Astrocyte (in vitro differentiated cells and primary cell): Measurements from ENCODE around the gene BTN3A1. TPM values are rescaled to one million over a fixed set of nuclear protein-coding genes. Genes with fewer than 3 reads are reported as not detected.

Experiments used
- DNase-seq: peaks from one replicate; pipeline ENCODE4 v3.0.0-alpha.2; 2010; ENCODE audit warnings: low read depth
- FAIRE-seq: peaks from 2 replicates; lab custom pipeline; 2011; peaks lifted over from hg19 to GRCh38; lab: Jason Lieb, UNC
- H2AFZ ChIP-seq: 2 replicates; pipeline ENCODE4 v1.6.0; 2012; ENCODE audit warnings: low read depth, low read length, inconsistent platforms
- H3K27ac ChIP-seq: 2 replicates; pipeline ENCODE4 v1.5.1; 2011; ENCODE audit warnings: low read depth, low read length, inconsistent platforms
- H3K27me3 ChIP-seq: 2 replicates; pipeline ENCODE4 v1.6.0; 2011; ENCODE audit warnings: low read length, inconsistent platforms; ENCODE audit not compliant: insufficient read depth
- H3K36me3 ChIP-seq: 2 replicates; pipeline ENCODE4 v1.5.1; 2011; ENCODE audit warnings: low read length, inconsistent platforms; ENCODE audit not compliant: insufficient read depth
- H3K4me1 ChIP-seq: 2 replicates; pipeline ENCODE4 v1.5.1; 2011; ENCODE audit warnings: low read length, inconsistent platforms; ENCODE audit not compliant: insufficient read depth
- H3K4me2 ChIP-seq: 2 replicates; pipeline ENCODE4 v1.6.0; 2012; ENCODE audit warnings: low read length, inconsistent platforms
- H3K4me3 ChIP-seq: 2 replicates; pipeline ENCODE4 v1.5.1; 2011; ENCODE audit warnings: low read depth, mild to moderate bottlenecking, low read length, inconsistent platforms; ENCODE audit not compliant: insufficient read depth
- H3K79me2 ChIP-seq: 2 replicates; pipeline ENCODE4 v1.6.0; 2012; ENCODE audit warnings: mild to moderate bottlenecking, low read length, inconsistent platforms; ENCODE audit not compliant: insufficient read depth
- H3K9ac ChIP-seq: 2 replicates; pipeline ENCODE4 v1.6.0; 2012; ENCODE audit warnings: mild to moderate bottlenecking, low read length, inconsistent platforms
- H3K9me3 ChIP-seq: 2 replicates; pipeline ENCODE4 v1.5.1; 2012; ENCODE audit warnings: low read depth, mild to moderate bottlenecking, low read length, inconsistent platforms; ENCODE audit not compliant: insufficient read depth
- H4K20me1 ChIP-seq: 2 replicates; pipeline ENCODE4 v1.6.0; 2012; ENCODE audit warnings: low read length, inconsistent platforms; ENCODE audit not compliant: insufficient read depth
- H3K27ac Mint-ChIP-seq: one replicate; pipeline ENCODE4 v1.8.0; 2021; ENCODE audit warnings: mild to moderate bottlenecking, mixed read lengths; ENCODE audit not compliant: unreplicated experiment
- H3K27me3 Mint-ChIP-seq: one replicate; pipeline ENCODE4 v1.8.0; 2021; ENCODE audit warnings: low read depth, mixed read lengths; ENCODE audit not compliant: unreplicated experiment
- H3K36me3 Mint-ChIP-seq: one replicate; pipeline ENCODE4 v1.8.0; 2021; ENCODE audit warnings: low read depth, mixed read lengths; ENCODE audit not compliant: unreplicated experiment
- H3K4me1 Mint-ChIP-seq: one replicate; pipeline ENCODE4 v1.8.0; 2021; ENCODE audit warnings: low read depth, mixed read lengths; ENCODE audit not compliant: unreplicated experiment
- H3K4me3 Mint-ChIP-seq: one replicate; pipeline ENCODE4 v1.8.0; 2021; ENCODE audit warnings: mild to moderate bottlenecking, moderate library complexity, mixed read lengths; ENCODE audit not compliant: unreplicated experiment
- H3K9me3 Mint-ChIP-seq: one replicate; pipeline ENCODE4 v1.8.0; 2021; ENCODE audit warnings: mild to moderate bottlenecking, mixed read lengths; ENCODE audit not compliant: unreplicated experiment
- CTCF ChIP-seq: IDR thresholded peaks from 2 replicates; pipeline ENCODE4 v1.5.1; 2011; ENCODE audit warnings: low read depth, mild to moderate bottlenecking, inconsistent platforms, low read length, moderate library complexity; ENCODE audit not compliant: insufficient read depth
- EZH2 ChIP-seq: IDR thresholded peaks from 2 replicates; pipeline ENCODE4 v1.6.1; 2012; ENCODE audit warnings: mild to moderate bottlenecking, low read length, inconsistent platforms; ENCODE audit not compliant: insufficient read depth
- total RNA-seq: library from RNA; stranded (reverse); gene quantifications from 2 replicates; pipeline ENCODE4 v1.2.1, GENCODE V29; 2021

BTN3A1 gene
- total RNA-seq, 1 donor from 2014 or later = 22.2 TPM

GRCh38 chr6:26362093-26362835, 39.8 kb upstream of the BTN3A1 start:
- TF ChIP-seq EZH2 (no peak), CTCF (no peak)
- FAIRE-seq (no peak), DNase-seq (no peak)
- Mint-ChIP-seq H3K9me3 (no peaks in the 10 kb centered on the region), H3K4me3 (no peak overlapping the region), H3K36me3 (no peaks in the 10 kb centered on the region), H3K4me1 (peaks cover 3% of the 10 kb centered on the region), H3K27me3 (peaks cover 5% of the 10 kb centered on the region), H3K27ac (no peak overlapping the region)
- Histone ChIP-seq H3K4me1 (peaks cover 5% of the 10 kb centered on the region), H3K36me3 (no peaks in the 10 kb centered on the region), H3K4me3 (no peak overlapping the region), H3K27me3 (no peaks in the 10 kb centered on the region), H3K9ac (no peak overlapping the region), H3K9me3 (no peaks in the 10 kb centered on the region), H2AFZ (no peak overlapping the region), H3K4me2 (no peak overlapping the region), H3K79me2 (no peaks in the 10 kb centered on the region), H3K27ac (no peak overlapping the region), H4K20me1 (no peaks in the 10 kb centered on the region)

DNA sequence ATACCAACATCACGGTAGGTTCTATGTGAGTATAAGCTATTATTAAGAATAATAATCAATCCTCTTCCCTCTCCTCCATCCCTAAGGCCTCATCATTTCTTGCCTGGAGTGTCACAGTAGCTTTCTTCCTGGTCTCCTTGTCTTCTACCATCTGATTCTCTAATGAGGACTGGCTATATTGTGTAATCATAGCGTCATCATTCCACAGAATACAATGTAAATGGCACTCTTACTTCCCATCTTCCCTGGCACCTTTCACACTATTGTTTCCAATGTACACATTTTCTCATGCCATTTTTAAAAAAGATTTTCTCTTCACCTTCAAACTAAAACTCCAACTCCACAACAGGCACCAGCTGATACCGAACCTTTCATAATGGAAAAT, 39.2 kb upstream of the BTN3A1 start:
- Mint-ChIP-seq H3K9me3 (no peaks in the 10 kb centered on the region), H3K4me1 (peaks cover 5% of the 10 kb centered on the region), H3K27ac (no peak overlapping the region), H3K27me3 (peaks cover 5% of the 10 kb centered on the region), H3K36me3 (no peaks in the 10 kb centered on the region), H3K4me3 (no peak overlapping the region)
- Histone ChIP-seq H3K9ac (no peak overlapping the region), H2AFZ (no peak overlapping the region), H3K27ac (no peak overlapping the region), H3K27me3 (no peaks in the 10 kb centered on the region), H3K4me2 (no peak overlapping the region), H4K20me1 (no peaks in the 10 kb centered on the region), H3K4me1 (peaks cover 5% of the 10 kb centered on the region), H3K4me3 (no peak overlapping the region), H3K36me3 (no peaks in the 10 kb centered on the region), H3K79me2 (no peaks in the 10 kb centered on the region), H3K9me3 (no peaks in the 10 kb centered on the region)
- DNase-seq = no peak
- FAIRE-seq = no peak
- TF ChIP-seq EZH2 (no peak), CTCF (no peak)

GRCh38 chr6:26363882-26364701, 38.0 kb upstream of the BTN3A1 start:
- no peak overlapping the region for H3K4me3 Mint-ChIP-seq
- no peaks in the 10 kb centered on the region for H3K27me3 ChIP-seq
- H3K4me2 ChIP-seq = peak overlapping the region; percentile 99
- peaks cover 5% of the 10 kb centered on the region for H3K27me3 Mint-ChIP-seq
- H3K36me3 ChIP-seq = no peaks in the 10 kb centered on the region
- peaks cover 5% of the 10 kb centered on the region for H3K4me1 ChIP-seq
- FAIRE-seq (no peak), DNase-seq (no peak)
- TF ChIP-seq CTCF (no peak), EZH2 (no peak)
- no peaks in the 10 kb centered on the region for H3K9me3 ChIP-seq
- H3K27ac Mint-ChIP-seq = peak overlapping the region; percentile 37
- H3K9ac ChIP-seq = peak overlapping the region; percentile 92
- no peaks in the 10 kb centered on the region for H3K79me2 ChIP-seq
- peaks cover 5% of the 10 kb centered on the region for H3K4me1 Mint-ChIP-seq
- H4K20me1 ChIP-seq = no peaks in the 10 kb centered on the region
- H2AFZ ChIP-seq = peak overlapping the region; percentile 95
- no peaks in the 10 kb centered on the region for H3K9me3 Mint-ChIP-seq
- peak overlapping the region; percentile 93 for H3K27ac ChIP-seq
- peaks cover under 1% of the 10 kb centered on the region for H3K36me3 Mint-ChIP-seq
- peak overlapping the region; percentile 97 for H3K4me3 ChIP-seq
